GM04503 (cell line): Measurements from ENCODE around the gene KCTD17.

ENCODE experiments used
- DNase-seq: peaks from one replicate; pipeline ENCODE4 v3.0.0-alpha.2; 2012; ENCODE audit warnings: low read depth

KCTD17 gene

GRCh38 chr22:37020192-37020479, 31.4 kb upstream of the KCTD17 start:
- DNase-seq, result no peak

- DNase-seq, result no peak
These were observed 30.5 kb upstream of the KCTD17 start for GRCh38 chr22:37021041-37021440.

- DNase-seq, result no peak
These were observed 29.6 kb upstream of the KCTD17 start for GRCh38 chr22:37021710-37022482.

DNA sequence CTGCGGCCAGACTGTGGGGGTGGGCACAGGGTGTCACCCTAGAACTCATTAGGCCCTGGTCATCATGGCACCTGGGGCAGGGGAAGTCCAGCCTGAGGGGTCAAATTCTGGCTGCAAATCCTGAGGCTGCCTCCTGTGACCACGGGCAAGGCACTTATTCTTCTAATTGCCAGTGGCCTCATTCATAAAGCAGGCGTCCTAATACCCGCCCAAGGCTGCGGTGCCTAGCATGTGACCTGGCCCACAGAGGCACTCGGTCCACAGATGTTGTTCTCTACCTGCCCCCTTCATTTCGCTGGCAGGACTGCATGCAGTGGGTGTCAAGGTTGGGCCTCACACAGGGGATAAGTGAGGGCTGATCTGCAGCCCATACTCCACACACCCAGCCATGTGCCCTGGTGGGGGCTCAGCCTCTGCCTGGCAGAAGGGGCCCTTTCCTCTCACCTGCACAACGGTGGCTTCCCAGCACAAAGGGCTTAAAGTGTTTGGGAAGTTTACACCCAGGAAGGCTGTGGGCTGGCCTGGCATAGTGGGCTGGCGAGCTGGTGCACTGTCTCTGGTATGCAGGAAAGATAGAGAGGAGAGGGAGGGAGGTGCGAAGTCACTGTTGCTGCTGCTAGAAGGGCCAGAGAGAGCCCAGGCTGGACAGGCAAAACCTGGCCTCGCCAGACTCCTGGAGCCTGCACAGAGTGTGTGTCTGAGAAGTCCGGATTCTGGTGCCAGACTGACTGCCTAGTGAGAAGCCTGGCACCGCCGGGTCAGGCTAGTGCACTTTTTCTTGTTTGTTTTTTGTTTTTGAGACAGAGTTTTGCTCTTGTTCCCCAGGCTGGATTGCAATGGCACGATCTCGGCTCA, 28.8 kb upstream of the KCTD17 start:
- DNase-seq, result no peak

- no peak for DNase-seq
These were observed 27.7 kb upstream of the KCTD17 start for GRCh38 chr22:37023743-37024338.

DNA sequence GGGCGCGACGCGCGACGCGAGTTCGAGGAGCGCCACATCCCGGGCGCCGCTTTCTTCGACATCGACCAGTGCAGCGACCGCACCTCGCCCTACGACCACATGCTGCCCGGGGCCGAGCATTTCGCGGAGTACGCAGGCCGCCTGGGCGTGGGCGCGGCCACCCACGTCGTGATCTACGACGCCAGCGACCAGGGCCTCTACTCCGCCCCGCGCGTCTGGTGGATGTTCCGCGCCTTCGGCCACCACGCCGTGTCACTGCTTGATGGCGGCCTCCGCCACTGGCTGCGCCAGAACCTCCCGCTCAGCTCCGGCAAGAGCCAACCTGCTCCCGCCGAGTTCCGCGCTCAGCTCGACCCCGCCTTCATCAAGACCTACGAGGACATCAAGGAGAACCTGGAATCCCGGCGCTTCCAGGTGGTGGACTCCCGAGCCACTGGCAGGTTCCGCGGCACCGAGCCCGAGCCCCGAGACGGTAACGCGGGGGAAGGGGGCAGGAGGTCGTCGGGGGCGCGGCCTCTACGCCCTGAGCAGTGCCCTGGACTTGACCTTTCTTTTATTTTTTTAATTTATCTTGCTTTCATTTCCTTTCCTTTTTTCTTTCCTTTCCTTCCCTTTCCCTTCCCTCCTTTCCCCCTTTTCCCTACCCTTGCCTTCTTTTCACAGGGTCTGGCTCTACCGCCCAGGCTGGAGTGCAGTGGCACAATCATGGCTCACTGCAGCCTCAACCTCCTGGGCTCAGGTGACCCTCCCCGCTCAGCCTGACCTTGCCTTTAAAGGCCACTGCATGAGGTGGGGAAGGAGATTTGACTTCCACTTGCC, 27.0 kb upstream of the KCTD17 start:
- DNase-seq, result no peak

DNA sequence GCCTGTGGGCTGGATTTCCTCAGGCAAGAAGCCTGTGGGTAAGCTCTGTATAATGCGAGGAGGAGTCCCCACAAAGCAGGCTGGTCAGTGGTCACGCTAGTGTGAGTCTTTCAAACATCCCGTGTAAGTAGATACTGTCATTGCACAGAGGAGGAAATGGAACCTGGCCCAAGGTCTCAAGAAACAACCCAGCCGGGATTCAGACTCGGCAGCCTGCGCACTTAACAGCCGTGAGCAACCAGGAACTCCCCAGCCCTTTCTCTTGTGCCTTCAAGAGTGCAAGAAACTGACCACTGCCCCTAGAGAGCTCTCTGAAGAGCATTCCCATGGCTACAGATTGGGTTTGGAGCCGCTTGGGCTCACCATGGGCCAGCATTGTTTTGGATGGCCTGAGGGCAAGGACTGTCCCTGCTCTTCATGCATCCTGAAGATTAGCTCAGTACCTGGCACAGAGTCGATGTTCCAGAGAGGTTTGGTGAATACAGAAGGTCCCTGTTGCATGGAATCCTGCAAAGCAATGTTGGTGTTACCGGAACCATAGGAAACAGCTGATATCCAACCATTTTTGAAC, 26.0 kb upstream of the KCTD17 start:
- no peak for DNase-seq

GRCh38 chr22:37026325-37026724, 25.2 kb upstream of the KCTD17 start:
- no peak for DNase-seq

- no peak for DNase-seq
These were observed 24.0 kb upstream of the KCTD17 start for GRCh38 chr22:37027556-37027955.

GRCh38 chr22:37028692-37029674, 22.6 kb upstream of the KCTD17 start:
- DNase-seq, result no peak

DNA sequence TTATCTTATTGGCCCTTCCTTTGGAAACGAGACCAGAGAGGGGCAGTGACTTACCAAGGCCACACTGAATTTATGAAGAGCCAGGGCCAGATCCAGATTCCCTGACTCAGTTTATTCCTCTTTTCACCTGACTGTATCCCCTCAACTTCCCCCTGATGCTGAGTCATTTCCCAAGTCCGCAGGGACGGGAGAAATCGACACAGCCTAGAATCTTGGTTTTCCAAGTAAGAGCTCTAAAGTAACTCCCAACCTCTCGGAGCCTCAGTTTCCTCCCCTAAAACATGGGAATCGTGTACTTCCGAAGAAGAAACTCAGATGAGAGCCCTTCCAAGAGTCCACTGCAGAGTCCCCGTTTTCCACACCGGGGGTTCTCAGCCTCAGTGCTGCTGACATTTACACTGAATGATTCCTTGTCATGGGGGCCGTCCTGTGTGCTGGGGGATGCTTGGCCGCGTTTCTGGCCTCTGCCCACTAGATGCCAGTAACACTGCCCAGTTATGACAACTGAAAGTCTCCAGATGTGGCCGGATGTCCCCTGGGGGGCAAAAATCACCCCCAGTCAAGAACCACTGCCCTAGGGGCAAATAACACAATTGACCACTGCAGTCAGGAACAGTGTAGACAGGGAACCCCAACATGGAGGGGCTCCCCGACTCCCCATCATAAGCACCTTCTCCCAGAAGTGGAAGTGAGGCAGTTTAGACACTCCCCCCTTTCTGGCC, 20.8 kb upstream of the KCTD17 start:
- no peak for DNase-seq

GRCh38 chr22:37032134-37032534, 19.4 kb upstream of the KCTD17 start:
- DNase-seq, result no peak

- DNase-seq, result no peak
These were observed 18.7 kb upstream of the KCTD17 start for GRCh38 chr22:37032535-37033460.

DNA sequence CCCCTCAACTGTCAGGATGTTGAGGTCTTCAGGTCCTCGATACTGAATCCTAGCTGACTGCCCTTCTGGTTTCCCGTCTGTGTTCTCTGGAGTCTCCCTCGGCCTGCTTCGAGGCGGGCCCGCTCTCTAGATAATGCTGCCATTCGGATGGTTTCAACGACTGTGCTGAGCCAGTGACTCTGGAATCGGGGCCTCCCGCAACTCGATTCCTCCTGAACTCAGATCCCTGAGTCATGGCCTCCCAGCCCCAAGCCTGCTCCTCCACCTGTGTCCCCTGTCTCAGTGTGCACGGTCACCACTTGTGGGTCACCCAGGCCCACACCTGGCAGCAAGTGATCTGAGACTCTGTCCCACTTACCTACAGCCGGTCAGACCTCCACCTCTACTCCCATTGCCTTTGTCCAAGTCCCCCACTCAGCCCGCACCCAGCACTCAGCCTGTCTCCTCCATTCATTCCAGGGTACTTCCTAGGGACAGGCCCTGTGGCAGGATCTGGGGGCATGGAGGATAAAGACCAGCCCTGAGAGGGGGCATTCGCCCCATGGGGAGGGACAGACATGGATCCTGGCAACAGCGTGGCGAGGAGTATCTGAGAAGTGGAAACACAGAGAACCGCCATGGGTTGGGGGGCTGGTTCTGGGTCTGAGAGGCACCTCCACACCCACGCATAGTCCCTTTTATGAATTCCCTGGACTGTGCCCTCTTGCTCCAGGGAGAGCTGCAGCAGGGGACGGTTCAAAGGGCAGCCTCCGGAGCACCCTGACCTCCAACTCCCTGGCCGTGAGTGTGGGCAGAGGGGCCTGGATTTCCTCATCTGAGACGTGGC, 17.7 kb upstream of the KCTD17 start:
- DNase-seq, result no peak

DNA sequence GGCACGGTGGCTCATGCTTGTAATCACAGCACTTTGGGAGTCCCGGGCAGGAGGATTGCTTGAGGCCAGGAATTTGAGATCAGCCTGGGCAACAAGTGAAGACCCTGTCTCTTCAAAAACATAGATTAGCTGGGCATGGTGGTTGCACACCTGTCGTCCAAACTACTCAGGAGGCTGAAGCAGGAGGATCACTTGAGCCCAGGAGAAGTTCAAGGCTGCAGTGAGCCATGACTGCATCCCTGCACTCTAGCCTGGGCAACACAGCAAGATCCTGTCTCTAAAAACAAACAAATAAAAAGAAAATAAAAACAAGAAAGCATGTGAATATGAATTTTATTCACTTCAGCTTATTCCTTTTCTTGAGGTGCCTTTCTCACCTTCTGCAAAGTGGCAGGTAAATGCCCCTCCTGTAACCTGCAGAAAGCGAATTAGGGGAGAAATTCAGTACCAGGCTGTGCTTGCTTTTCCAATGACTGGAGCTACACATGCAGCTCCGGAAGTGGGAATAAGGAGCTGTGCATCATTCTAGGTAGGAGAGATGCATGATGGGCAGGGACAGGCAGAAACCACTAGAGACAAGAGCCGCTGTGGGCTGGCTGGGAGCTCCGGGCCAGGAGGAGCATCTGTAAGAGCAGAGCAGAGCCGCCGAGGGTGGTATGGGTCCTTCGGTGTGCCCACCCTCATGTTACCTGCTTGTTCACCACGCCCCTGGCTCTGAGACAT, 14.7 kb upstream of the KCTD17 start:
- DNase-seq, result no peak

GRCh38 chr22:37037669-37038068, 13.9 kb upstream of the KCTD17 start:
- no peak for DNase-seq

GRCh38 chr22:37039466-37039865, 12.1 kb upstream of the KCTD17 start:
- DNase-seq, result no peak
